Testis (tissue), 3 donors: ENCODE results near the gene CCS. TPM values are rescaled to one million over a fixed set of nuclear protein-coding genes. Genes with fewer than 3 reads are reported as not detected.
"Not testable (repeated sequence)": the region's sequence is repeated elsewhere in the genome, so short reads cannot be mapped to it uniquely, and the experiment has no call there.

Source experiments
- DNase-seq: peaks from one replicate; pipeline ENCODE4 v3.0.0-alpha.2; 2019
- H3K27ac ChIP-seq, 2 donors: fragments of 200-600 bp; sonication (generic); one replicate each; pipeline ENCODE4 v1.5.1; 2019
- H3K27me3 ChIP-seq: fragments of 200-600 bp; sonication (generic); one replicate; pipeline ENCODE4 v1.5.1; 2019
- H3K36me3 ChIP-seq: fragments of 200-600 bp; sonication (generic); one replicate; pipeline ENCODE4 v1.5.1; 2017; ENCODE audit warnings: low read depth; ENCODE audit errors: missing control alignments
- H3K4me1 ChIP-seq: fragments of 200-600 bp; sonication (generic); one replicate; pipeline ENCODE4 v1.5.1; 2019
- H3K4me3 ChIP-seq, 2 donors: fragments of 200-600 bp; sonication (generic); one replicate each; pipeline ENCODE4 v1.5.1; 2017 to 2019
- H3K9me3 ChIP-seq: fragments of 200-600 bp; sonication (generic); one replicate; pipeline ENCODE4 v1.5.1; 2017
- POLR2A ChIP-seq: fragments of 450-650 bp; IDR thresholded peaks from one replicate; pipeline ENCODE4 v1.6.1; 2017; ENCODE audit warnings: antibody characterized with exemption, mild to moderate bottlenecking, moderate library complexity
- WGBS, 2 donors: methylation state at CpG; one replicate each; pipeline ENCODE4 v1.1.5; 2018; 5-methylcytosine and 5-hydroxymethylcytosine counted together
- intact Hi-C: fragments of 100-400 bp; cut with DNase I; formaldehyde crosslinking; loops from one replicate; pipeline ENCODE4 v1.15.1; 2023; ENCODE audit warnings: low total_unique reads
- polyA plus RNA-seq: library from polyadenylated mRNA; stranded (reverse); fragments of 350-450 nt; fragmentation: Illumina TruSeq; extraction: RNeasy Lipid Tissue Mini Kit (QIAGEN cat#74804); gene quantifications from one replicate; pipeline ENCODE4 v1.2.3, GENCODE V29; 2014; ENCODE audit warnings: low read depth, low replicate concordance; ENCODE audit not compliant: insufficient read depth
- total RNA-seq, 2 donors: library from RNA; depleted of rRNA; stranded (reverse); fragments of >200 nt; gene quantifications; one replicate each; pipeline ENCODE4 v1.2.3, GENCODE V29; 2016
- TF ChIP-seq, protein P1 (sequence below), 3 experiments: fragments of 450-650 bp in 2 of 3; fragments of 200-600 bp in 1 of 3; sonication (generic) in 1 of 3; IDR thresholded peaks; one replicate each; pipeline ENCODE4 v1.5.1; 2016 to 2019; ENCODE audit warnings: antibody characterized with exemption in 3 of 3, mild to moderate bottlenecking in 2 of 3, moderate library complexity in 1 of 3

CCS gene
- total and polyA plus RNA-seq, 3 donors from 2014 or later = 67.5 to 83.2 (median 70.7) TPM

DNA sequence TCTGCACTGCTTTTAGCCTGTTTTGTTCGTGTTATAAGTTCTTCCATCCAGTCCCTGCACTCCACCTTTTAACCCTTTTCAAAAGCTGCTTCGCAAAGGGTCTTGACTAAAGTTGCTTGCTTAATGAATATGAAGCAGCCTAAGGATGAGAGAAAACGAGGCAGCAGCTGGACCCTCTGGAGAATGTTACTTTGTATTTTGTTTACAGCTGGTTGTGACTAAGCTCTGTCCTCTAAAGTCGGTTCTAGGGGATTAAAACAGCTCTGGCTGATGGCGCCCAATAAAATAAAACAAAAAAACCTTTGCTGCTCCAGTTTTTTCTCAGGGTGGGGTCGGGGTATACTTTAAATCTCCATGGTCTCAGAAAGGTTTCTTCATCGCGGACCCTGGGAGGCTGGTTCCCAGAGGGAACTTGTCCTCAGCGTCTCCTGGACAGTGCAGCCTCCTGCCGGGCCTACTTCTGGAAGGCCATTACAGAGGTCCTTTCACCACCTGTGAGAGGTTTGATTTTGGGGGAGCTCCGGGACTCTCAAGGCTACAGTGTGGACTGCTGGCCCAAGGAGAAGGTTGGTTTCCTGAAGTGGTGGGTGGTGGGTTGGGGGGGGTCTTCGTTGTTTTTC lies 44.7 kb downstream of the CCS start:
- TF ChIP-seq, protein P1, sequence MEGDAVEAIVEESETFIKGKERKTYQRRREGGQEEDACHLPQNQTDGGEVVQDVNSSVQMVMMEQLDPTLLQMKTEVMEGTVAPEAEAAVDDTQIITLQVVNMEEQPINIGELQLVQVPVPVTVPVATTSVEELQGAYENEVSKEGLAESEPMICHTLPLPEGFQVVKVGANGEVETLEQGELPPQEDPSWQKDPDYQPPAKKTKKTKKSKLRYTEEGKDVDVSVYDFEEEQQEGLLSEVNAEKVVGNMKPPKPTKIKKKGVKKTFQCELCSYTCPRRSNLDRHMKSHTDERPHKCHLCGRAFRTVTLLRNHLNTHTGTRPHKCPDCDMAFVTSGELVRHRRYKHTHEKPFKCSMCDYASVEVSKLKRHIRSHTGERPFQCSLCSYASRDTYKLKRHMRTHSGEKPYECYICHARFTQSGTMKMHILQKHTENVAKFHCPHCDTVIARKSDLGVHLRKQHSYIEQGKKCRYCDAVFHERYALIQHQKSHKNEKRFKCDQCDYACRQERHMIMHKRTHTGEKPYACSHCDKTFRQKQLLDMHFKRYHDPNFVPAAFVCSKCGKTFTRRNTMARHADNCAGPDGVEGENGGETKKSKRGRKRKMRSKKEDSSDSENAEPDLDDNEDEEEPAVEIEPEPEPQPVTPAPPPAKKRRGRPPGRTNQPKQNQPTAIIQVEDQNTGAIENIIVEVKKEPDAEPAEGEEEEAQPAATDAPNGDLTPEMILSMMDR (IDR thresholded peaks at IDR 0.05) = no peak
- no peak for TF ChIP-seq POLR2A
- DNase-seq = peak; percentile 54
- WGBS, 2 donors = 25 to 26% methylated on average over 12 of the region's 12 CpGs
- intact Hi-C loops = loop anchor here (5.0 kb wide), 1 partner anchor 40 kb away; the partner anchor contains the start of gene RBM4B
- peaks cover 39% of the 10 kb centered on the region for H3K4me1 ChIP-seq
- peak overlapping the region; percentile 82 to 95 for H3K4me3 ChIP-seq
- H3K27me3 ChIP-seq = no peaks in the 10 kb centered on the region
- H3K36me3 ChIP-seq = no peaks in the 10 kb centered on the region
- peak overlapping the region; percentile 73 to 88 for H3K27ac ChIP-seq
- no peaks in the 10 kb centered on the region for H3K9me3 ChIP-seq

DNA sequence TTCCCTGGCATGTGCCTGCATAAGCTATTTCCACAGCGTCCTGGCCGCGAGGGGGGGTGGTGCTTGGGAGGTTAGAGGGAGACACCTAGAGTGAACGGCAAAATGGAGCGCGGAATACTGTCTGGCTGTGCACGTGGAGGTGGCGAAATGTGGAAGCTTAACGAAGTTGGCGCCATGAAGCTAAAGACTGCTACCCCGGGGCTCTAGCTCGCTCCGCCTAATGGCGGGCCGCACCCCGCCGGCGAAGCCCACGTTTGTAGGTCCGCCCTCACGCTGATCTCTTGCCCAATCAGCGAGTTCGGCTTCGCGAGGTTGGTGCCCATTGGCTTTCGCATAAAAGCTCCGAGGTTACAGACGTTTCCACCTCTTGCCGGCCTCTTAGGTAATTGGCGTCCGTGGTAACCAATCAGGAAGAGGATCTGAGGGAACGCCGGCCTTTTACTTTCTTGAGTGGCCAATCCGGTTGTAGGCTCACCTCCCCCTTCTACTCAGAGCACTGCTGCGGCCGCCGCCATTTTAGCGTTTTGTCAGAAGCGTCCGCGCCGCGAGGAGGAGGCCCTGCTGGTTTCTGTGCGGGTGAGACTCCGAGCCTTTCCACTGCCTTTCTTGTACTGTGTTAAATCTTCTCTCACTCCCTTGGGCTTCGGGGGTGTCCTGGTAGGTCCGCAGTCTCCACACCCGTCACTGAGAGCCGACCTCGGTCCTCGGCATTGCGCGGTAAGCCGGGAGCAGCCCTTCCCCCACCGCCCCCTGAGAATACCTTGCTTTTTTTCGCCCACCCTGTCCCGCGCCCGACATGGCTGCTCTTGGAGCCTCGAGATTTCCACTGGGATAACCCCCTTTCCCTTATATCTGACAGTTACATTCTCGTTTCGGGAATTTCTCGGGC lies 45.4 kb downstream of the CCS start, which contains the start of gene RBM4:
TSS of gene RBM4 (plus strand) at position 527 of the 889 bp plus-strand sequence. CDS start 1,009 bp downstream, outside the sequence.
- H3K27ac ChIP-seq = peak within 1 kb of the TSS; percentile 96 to 97
- H3K4me3 ChIP-seq = peak within 1 kb of the TSS; percentile 82 to 95
- H3K4me1 ChIP-seq = peaks cover 44% of the 10 kb centered on the region
- intact Hi-C loops = loop anchor here (5.0 kb wide), 1 partner anchor 39 kb away; the partner anchor contains the start of gene RBM4B
- no peaks in the 10 kb centered on the region for H3K36me3 ChIP-seq
- no peaks in the 10 kb centered on the region for H3K27me3 ChIP-seq
- peak; percentile 100 for DNase-seq
- 1% methylated on average over 51 to 63 of the region's 63 CpGs for WGBS, 2 donors
- peak; percentile 45 for TF ChIP-seq POLR2A
- TF ChIP-seq, protein P1 (IDR thresholded peaks at IDR 0.05) = no peak
- no peaks in the 10 kb centered on the region for H3K9me3 ChIP-seq

DNA sequence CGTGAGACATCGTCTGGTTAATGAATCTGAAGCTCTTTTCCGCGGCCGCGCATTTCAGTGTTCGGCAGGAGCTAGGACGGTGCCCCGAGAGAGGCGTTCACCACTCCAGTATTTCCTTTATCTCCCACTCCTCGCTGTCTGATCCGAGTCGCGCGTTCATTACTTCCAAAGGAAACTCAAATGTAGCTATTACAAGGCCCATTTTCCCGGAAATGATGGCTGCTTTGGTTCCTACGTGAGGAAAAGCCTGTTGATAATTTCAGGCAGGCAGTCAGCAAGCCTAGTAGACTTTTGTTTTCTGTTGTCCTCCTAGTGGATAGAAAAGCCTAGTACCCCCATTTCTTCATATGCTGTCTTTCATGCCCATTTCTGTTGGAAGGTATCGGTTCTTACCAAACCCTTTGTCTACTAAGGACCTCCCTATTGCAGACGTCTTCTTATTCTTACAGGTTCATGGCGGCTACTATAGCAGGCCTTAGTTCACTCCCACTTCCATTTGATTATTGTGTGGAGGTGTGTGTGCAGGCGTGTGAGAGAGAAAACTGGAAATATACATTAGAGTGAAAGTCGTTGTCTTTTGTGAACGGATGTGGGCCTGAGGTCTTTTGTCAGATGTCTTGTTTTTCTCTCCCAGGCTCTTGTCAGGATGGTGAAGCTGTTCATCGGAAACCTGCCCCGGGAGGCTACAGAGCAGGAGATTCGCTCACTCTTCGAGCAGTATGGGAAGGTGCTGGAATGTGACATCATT lies 46.3 kb downstream of the CCS start:
- DNase-seq = peak; percentile 58
- intact Hi-C loops = loop anchor here (5.0 kb wide), 1 partner anchor 38 kb away; the partner anchor contains the start of gene RBM4B
- peak overlapping the region; percentile 96 to 97 for H3K27ac ChIP-seq
- WGBS, 2 donors = 1 to 3% methylated on average over 27 of the region's 27 CpGs
- no peaks in the 10 kb centered on the region for H3K36me3 ChIP-seq
- H3K27me3 ChIP-seq = no peaks in the 10 kb centered on the region
- TF ChIP-seq POLR2A = no peak
- TF ChIP-seq, protein P1 (IDR thresholded peaks at IDR 0.05) = peak in 1 of 3 experiments; percentile 17
- H3K4me3 ChIP-seq = peak overlapping the region; percentile 82 to 95
- no peaks in the 10 kb centered on the region for H3K9me3 ChIP-seq
- H3K4me1 ChIP-seq = peaks cover 52% of the 10 kb centered on the region

DNA sequence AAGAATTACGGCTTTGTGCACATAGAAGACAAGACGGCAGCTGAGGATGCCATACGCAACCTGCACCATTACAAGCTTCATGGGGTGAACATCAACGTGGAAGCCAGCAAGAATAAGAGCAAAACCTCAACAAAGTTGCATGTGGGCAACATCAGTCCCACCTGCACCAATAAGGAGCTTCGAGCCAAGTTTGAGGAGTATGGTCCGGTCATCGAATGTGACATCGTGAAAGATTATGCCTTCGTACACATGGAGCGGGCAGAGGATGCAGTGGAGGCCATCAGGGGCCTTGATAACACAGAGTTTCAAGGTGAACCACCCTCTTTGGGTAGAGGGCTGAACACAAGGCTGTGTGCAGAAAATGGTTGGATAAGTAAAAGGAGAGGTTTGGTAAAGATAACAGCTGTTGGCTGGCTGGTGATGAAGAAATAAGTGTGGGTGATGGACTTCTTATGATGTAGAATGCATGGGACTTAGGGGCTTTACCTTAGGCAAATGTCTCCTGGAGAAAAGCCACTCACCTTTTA lies 46.9 kb downstream of the CCS start:
- intact Hi-C loops = loop anchor here (5.0 kb wide), 1 partner anchor 37 kb away; the partner anchor contains the start of gene RBM4B
- not testable (repeated sequence) for DNase-seq, H3K36me3 ChIP-seq, H3K27me3 ChIP-seq, H3K27ac ChIP-seq, H3K9me3 ChIP-seq
- H3K4me3 ChIP-seq = peak overlapping the region in 1 of 2 donors; percentile 82
- 20 to 25% methylated on average over 10 of the region's 10 CpGs for WGBS, 2 donors
- H3K4me1 ChIP-seq = peaks cover 57% of the 10 kb centered on the region
